Measurements from ENCODE around the gene PLCL1.

The PLCL1 gene

GRCh38 chr2:197972587-197972986, 168.2 kb downstream of the PLCL1 start:
- Histone ChIP-seq H3K4me3 (ENCODE audit: low read length) (no peak overlapping the region), H3K9ac (ENCODE audit: low read length) (no peak overlapping the region), H3K9me3 (replicated peaks; ENCODE audit: insufficient read depth, low read length) (no peaks in the 10 kb centered on the region), H3K9me2 (replicated peaks; ENCODE audit: insufficient read depth, low read length) (no peaks in the 10 kb centered on the region), H3K4me2 (ENCODE audit: low read depth, low read length) (no peak overlapping the region), H3F3A (ENCODE audit: insufficient read depth, low read length) (no peaks in the 10 kb centered on the region), H4K20me1 (ENCODE audit: insufficient read depth, low read length) (no peaks in the 10 kb centered on the region), H3K79me2 (ENCODE audit: low read length) (no peaks in the 10 kb centered on the region), H3K36me3 (replicated peaks; ENCODE audit: insufficient read depth, low read length) (no peaks in the 10 kb centered on the region), H3K4me1 (ENCODE audit: low read length) (no peaks in the 10 kb centered on the region), H3K27me3 (replicated peaks; ENCODE audit: insufficient read depth, low read length) (no peaks in the 10 kb centered on the region), H2AFZ (ENCODE audit: low read length) (no peak overlapping the region), H3K27ac (ENCODE audit: low read length) (no peak overlapping the region)
- TF ChIP-seq EZH2 (optimal IDR thresholded peaks at IDR 0.05; ENCODE audit: low read depth, low read length) (no peak), CTCF (IDR thresholded peaks at IDR 0.05; ENCODE audit: low read length) (no peak), EZH2phosphoT487 (IDR thresholded peaks at IDR 0.05; ENCODE audit: low read length) (no peak)
- DNase-seq = no peak

GRCh38 chr2:197973772-197974171, 169.4 kb downstream of the PLCL1 start:
- Histone ChIP-seq H4K20me1 (ENCODE audit: insufficient read depth, low read length) (no peaks in the 10 kb centered on the region), H3K4me2 (ENCODE audit: low read depth, low read length) (no peak overlapping the region), H3K79me2 (ENCODE audit: low read length) (no peaks in the 10 kb centered on the region), H2AFZ (ENCODE audit: low read length) (no peak overlapping the region), H3K36me3 (replicated peaks; ENCODE audit: insufficient read depth, low read length) (no peaks in the 10 kb centered on the region), H3K4me1 (ENCODE audit: low read length) (no peaks in the 10 kb centered on the region), H3K9me2 (replicated peaks; ENCODE audit: insufficient read depth, low read length) (no peaks in the 10 kb centered on the region), H3K9ac (ENCODE audit: low read length) (no peak overlapping the region), H3K27me3 (replicated peaks; ENCODE audit: insufficient read depth, low read length) (no peaks in the 10 kb centered on the region), H3F3A (ENCODE audit: insufficient read depth, low read length) (no peaks in the 10 kb centered on the region), H3K9me3 (replicated peaks; ENCODE audit: insufficient read depth, low read length) (no peaks in the 10 kb centered on the region), H3K27ac (ENCODE audit: low read length) (no peak overlapping the region), H3K4me3 (ENCODE audit: low read length) (no peak overlapping the region)
- DNase-seq = no peak
- TF ChIP-seq EZH2 (optimal IDR thresholded peaks at IDR 0.05; ENCODE audit: low read depth, low read length) (no peak), EZH2phosphoT487 (IDR thresholded peaks at IDR 0.05; ENCODE audit: low read length) (no peak), CTCF (IDR thresholded peaks at IDR 0.05; ENCODE audit: low read length) (no peak)

- no peak for DNase-seq
These were observed 171.6 kb downstream of the PLCL1 start for GRCh38 chr2:197975931-197976519.

More at GRCh38 chr2:197975931-197976519, 171.6 kb downstream of the PLCL1 start:
- no peaks in the 10 kb centered on the region for H3F3A ChIP-seq (ENCODE audit: insufficient read depth, low read length)
- H3K27me3 ChIP-seq (replicated peaks; ENCODE audit: insufficient read depth, low read length) = no peaks in the 10 kb centered on the region
- H3K4me3 ChIP-seq (ENCODE audit: low read length) = no peak overlapping the region
- no peaks in the 10 kb centered on the region for H3K79me2 ChIP-seq (ENCODE audit: low read length)
- no peak overlapping the region for H3K9ac ChIP-seq (ENCODE audit: low read length)
- H3K27ac ChIP-seq (ENCODE audit: low read length) = no peak overlapping the region
- no peaks in the 10 kb centered on the region for H3K9me2 ChIP-seq (replicated peaks; ENCODE audit: insufficient read depth, low read length)
- H3K4me2 ChIP-seq (ENCODE audit: low read depth, low read length) = no peak overlapping the region
- TF ChIP-seq EZH2 (optimal IDR thresholded peaks at IDR 0.05; ENCODE audit: low read depth, low read length) (no peak), CTCF (IDR thresholded peaks at IDR 0.05; ENCODE audit: low read length) (no peak), EZH2phosphoT487 (IDR thresholded peaks at IDR 0.05; ENCODE audit: low read length) (no peak)
- no peaks in the 10 kb centered on the region for H3K36me3 ChIP-seq (replicated peaks; ENCODE audit: insufficient read depth, low read length)
- H3K4me1 ChIP-seq (ENCODE audit: low read length) = no peaks in the 10 kb centered on the region
- no peak overlapping the region for H2AFZ ChIP-seq (ENCODE audit: low read length)
- H4K20me1 ChIP-seq (ENCODE audit: insufficient read depth, low read length) = no peaks in the 10 kb centered on the region
- H3K9me3 ChIP-seq (replicated peaks; ENCODE audit: insufficient read depth, low read length) = no peaks in the 10 kb centered on the region
